ENCODE results near the gene PPIF.

DNA sequence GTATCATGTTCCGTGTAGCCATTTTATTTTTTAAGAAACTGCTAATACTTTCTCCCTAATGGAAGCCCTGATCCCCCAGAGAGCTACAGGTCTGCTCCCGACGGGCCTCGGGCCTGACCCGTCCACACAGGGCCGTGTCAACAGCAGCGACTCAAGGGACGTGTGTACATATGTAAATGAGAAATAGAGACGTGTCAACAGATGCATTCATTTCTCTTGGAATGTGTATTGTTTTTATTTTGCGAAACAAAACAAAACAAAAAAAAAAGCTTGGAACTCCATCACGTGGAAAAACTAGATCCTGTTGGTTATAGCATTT, 31.7 kb upstream of the PPIF start:
- TF ChIP-seq, protein P1, sequence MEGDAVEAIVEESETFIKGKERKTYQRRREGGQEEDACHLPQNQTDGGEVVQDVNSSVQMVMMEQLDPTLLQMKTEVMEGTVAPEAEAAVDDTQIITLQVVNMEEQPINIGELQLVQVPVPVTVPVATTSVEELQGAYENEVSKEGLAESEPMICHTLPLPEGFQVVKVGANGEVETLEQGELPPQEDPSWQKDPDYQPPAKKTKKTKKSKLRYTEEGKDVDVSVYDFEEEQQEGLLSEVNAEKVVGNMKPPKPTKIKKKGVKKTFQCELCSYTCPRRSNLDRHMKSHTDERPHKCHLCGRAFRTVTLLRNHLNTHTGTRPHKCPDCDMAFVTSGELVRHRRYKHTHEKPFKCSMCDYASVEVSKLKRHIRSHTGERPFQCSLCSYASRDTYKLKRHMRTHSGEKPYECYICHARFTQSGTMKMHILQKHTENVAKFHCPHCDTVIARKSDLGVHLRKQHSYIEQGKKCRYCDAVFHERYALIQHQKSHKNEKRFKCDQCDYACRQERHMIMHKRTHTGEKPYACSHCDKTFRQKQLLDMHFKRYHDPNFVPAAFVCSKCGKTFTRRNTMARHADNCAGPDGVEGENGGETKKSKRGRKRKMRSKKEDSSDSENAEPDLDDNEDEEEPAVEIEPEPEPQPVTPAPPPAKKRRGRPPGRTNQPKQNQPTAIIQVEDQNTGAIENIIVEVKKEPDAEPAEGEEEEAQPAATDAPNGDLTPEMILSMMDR (IDR thresholded peaks at IDR 0.05): no peak
- no peak for TF ChIP-seq EZH2 (IDR thresholded peaks at IDR 0.05; ENCODE audit: borderline replicate concordance, insufficient read depth, low read depth, low read length, poor library complexity, severe bottlenecking)
